Measurements from ENCODE around the gene DCTD.

Gene DCTD

GRCh38 chr4:182847576-182848450 is 69.4 kb downstream of the DCTD start:
- no peak for DNase-seq (ENCODE audit: low read depth)
- H3K4me3 ChIP-seq (ENCODE audit: low read depth, low read length), result no peak overlapping the region
- no peak for TF ChIP-seq CTCF (IDR thresholded peaks at IDR 0.05; ENCODE audit: insufficient read depth, low read depth, low read length, missing control alignments)

GRCh38 chr4:182846036-182846435 is 71.2 kb downstream of the DCTD start:
- no peak overlapping the region for H3K4me3 ChIP-seq (ENCODE audit: low read depth, low read length)
- TF ChIP-seq CTCF (IDR thresholded peaks at IDR 0.05; ENCODE audit: insufficient read depth, low read depth, low read length, missing control alignments), result no peak
- no peak for DNase-seq (ENCODE audit: low read depth)

GRCh38 chr4:182845618-182846017 is 71.6 kb downstream of the DCTD start:
- no peak overlapping the region for H3K4me3 ChIP-seq (ENCODE audit: low read depth, low read length)
- DNase-seq (ENCODE audit: low read depth), result no peak
- no peak for TF ChIP-seq CTCF (IDR thresholded peaks at IDR 0.05; ENCODE audit: insufficient read depth, low read depth, low read length, missing control alignments)

GRCh38 chr4:182843808-182844325 is 73.3 kb downstream of the DCTD start:
- TF ChIP-seq CTCF (IDR thresholded peaks at IDR 0.05; ENCODE audit: insufficient read depth, low read depth, low read length, missing control alignments), result no peak
- DNase-seq (ENCODE audit: low read depth), result no peak
- no peak overlapping the region for H3K4me3 ChIP-seq (ENCODE audit: low read depth, low read length)

- DNase-seq (ENCODE audit: low read depth), result no peak
- TF ChIP-seq CTCF (IDR thresholded peaks at IDR 0.05; ENCODE audit: insufficient read depth, low read depth, low read length, missing control alignments), result no peak
- no peak overlapping the region for H3K4me3 ChIP-seq (ENCODE audit: low read depth, low read length)
Measured at GRCh38 chr4:182842759-182843390, 74.3 kb downstream of the DCTD start.

- no peak overlapping the region for H3K4me3 ChIP-seq (ENCODE audit: low read depth, low read length)
- no peak for DNase-seq (ENCODE audit: low read depth)
- no peak for TF ChIP-seq CTCF (IDR thresholded peaks at IDR 0.05; ENCODE audit: insufficient read depth, low read depth, low read length, missing control alignments)
Measured at GRCh38 chr4:182842104-182842600, 75.0 kb downstream of the DCTD start.

Measured in GM12865 (cell line).